ENCODE data around the gene ABLIM1. TPM values are rescaled to one million over a fixed set of nuclear protein-coding genes. Genes with fewer than 3 reads are reported as not detected.

Gene ABLIM1
- total RNA-seq, 6 experiments from 2014 or later: 38.8 to 76.5 (median 50.6) TPM

- DNase-seq (no peak), ATAC-seq (no peak)
- Histone ChIP-seq H3K4me1 (peaks cover 0 to 16% (median 9%) of the 10 kb centered on the region in 4 donors), H3K27me3 (no peaks in the 10 kb centered on the region), H3K36me3 (no peaks in the 10 kb centered on the region), H3K4me3 (no peak overlapping the region), H3K27ac (no peak overlapping the region), H3K9me3 (no peaks in the 10 kb centered on the region)
- intact Hi-C loops (cut with DNase I): no loop called here
- TF ChIP-seq POLR2A (IDR thresholded peaks at IDR 0.05): no peak
- no peak for TF ChIP-seq CTCF (IDR thresholded peaks at IDR 0.05)
- whole genome bisulfite sequencing (ENCODE audit: insufficient coverage, low coverage, low lambda C conversion rate, missing lambda C conversion rate): 97% methylated on average over 6 of the region's 6 CpGs
Measured at GRCh38 chr10:114668375-114669080, 10.5 kb upstream of the ABLIM1 start.

DNA sequence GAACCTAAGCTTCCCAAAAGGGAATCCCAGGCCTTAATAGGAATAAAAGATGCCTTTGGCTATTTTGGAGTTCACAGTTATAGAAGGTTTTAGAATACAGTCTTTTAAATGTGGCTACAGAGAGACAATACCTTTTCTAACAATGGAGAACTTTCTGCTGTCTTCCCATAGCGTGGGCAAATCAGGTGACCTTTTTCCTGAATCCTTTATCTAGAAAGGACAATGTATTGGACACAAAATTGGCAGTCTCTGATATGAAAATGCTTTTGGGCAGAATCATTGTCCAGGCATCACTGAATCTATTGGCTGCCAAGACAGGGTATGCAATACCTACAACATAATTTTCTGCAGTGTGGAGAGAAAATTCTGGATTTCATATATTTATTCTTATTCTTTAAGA is 7.8 kb upstream of the ABLIM1 start:
- intact Hi-C loops (cut with DNase I): no loop called here
- WGBS (ENCODE audit: insufficient coverage, low coverage, low lambda C conversion rate, missing lambda C conversion rate): 58% methylated on average over 1 of the region's 1 CpG
- H3K36me3 ChIP-seq: no peaks in the 10 kb centered on the region
- ATAC-seq: peak in 1 of 4 donors; percentile 26
- TF ChIP-seq CTCF (IDR thresholded peaks at IDR 0.05) (no peak), POLR2A (IDR thresholded peaks at IDR 0.05) (no peak)
- H3K4me1 ChIP-seq: peaks cover 0 to 17% (median 9%) of the 10 kb centered on the region in 4 donors
- H3K27me3 ChIP-seq: no peaks in the 10 kb centered on the region
- DNase-seq: no peak
- peak overlapping the region in 2 of 3 donors; percentile 38 to 68 for H3K27ac ChIP-seq
- H3K9me3 ChIP-seq: no peaks in the 10 kb centered on the region
- H3K4me3 ChIP-seq: no peak overlapping the region

DNA sequence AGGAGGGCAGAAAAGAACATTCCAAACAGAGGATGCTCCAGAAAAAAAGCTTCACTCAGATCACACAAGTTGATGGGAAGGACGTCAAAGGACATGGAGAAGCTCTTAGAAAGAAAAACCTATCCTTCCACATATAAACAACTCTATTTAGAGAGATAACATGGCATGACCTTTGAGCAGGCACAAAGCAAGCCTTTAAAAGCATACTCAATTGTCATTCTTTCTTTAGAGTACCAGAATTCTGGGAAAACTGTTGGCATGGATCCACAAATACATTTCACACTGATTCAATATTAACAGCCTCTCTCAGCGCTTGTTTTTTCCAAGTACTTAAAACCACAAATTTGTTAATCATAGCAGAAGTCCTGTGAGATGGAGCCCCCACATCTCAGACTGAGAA is 7.3 kb upstream of the ABLIM1 start:
- Histone ChIP-seq H3K27ac (peak overlapping the region in 2 of 3 donors; percentile 38 to 68), H3K4me1 (peaks cover 0 to 17% (median 9%) of the 10 kb centered on the region in 4 donors), H3K4me3 (no peak overlapping the region), H3K36me3 (no peaks in the 10 kb centered on the region), H3K27me3 (no peaks in the 10 kb centered on the region), H3K9me3 (no peaks in the 10 kb centered on the region)
- TF ChIP-seq POLR2A (IDR thresholded peaks at IDR 0.05): no peak
- no peak for TF ChIP-seq CTCF (IDR thresholded peaks at IDR 0.05)
- intact Hi-C loops (cut with DNase I): no loop called here
- DNase-seq (no peak), ATAC-seq (peak; percentile 68 to 83 (median 76))
- WGBS (ENCODE audit: insufficient coverage, low coverage, low lambda C conversion rate, missing lambda C conversion rate): 32% methylated on average over 2 of the region's 2 CpGs

DNA sequence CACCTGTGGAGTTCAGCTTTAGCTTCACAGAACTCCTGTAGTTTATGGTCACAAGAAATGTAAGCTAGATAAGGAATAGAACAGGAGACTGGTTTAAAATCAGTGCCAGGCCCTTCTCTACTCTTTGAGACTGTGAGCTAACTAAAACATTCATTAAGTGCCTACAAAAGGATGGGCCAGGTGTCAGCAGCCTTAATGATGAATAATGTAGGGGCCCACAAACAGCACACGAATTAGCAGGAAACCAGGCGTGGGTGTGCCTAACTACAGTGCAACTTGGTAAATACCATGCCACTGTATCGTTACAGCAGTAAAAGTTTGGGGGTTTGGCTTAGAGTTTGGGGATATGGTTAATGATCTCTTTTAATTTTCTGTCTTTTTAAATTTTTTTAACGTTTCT is 6.1 kb upstream of the ABLIM1 start:
- no peaks in the 10 kb centered on the region for H3K36me3 ChIP-seq
- no peak overlapping the region for H3K4me3 ChIP-seq
- intact Hi-C loops (cut with DNase I): no loop called here
- H3K9me3 ChIP-seq: no peaks in the 10 kb centered on the region
- DNase-seq (no peak), ATAC-seq (no peak)
- H3K27me3 ChIP-seq: no peaks in the 10 kb centered on the region
- 86% methylated on average over 4 of the region's 4 CpGs for WGBS (ENCODE audit: insufficient coverage, low coverage, low lambda C conversion rate, missing lambda C conversion rate)
- TF ChIP-seq POLR2A (IDR thresholded peaks at IDR 0.05) (no peak), CTCF (IDR thresholded peaks at IDR 0.05) (no peak)
- peak overlapping the region in 2 of 3 donors; percentile 48 to 57 for H3K27ac ChIP-seq
- peaks cover 0 to 17% (median 9%) of the 10 kb centered on the region in 4 donors for H3K4me1 ChIP-seq
